Measurements from ENCODE around the gene SLC29A1. TPM values are rescaled to one million over a fixed set of nuclear protein-coding genes. Genes with fewer than 3 reads are reported as not detected.

Gene SLC29A1
- total and polyA plus RNA-seq, 2 of the 8 experiments (the other 6 are each of a cell fraction or from before 2014, with no cell fraction given), result 187 to 558 TPM

DNA sequence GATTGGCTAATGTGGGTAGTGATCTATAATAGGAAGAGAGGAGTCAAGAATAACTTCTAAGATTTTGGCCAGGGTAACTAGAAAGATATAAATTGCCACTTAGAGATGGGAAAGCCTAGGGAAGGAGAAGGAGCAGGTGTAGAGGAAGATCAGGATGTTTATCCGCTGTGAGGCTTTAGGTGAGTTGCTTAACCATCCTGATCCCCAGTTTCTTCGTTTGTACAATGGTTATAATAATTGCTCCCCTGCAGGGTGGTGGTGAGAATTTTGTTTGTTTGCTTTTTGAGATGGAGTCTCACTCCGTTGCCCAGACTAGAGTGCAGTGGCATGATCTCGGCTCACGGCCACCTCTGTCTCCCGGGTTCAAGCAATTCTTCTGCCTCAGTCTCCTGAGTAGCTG, 9.1 kb upstream of the SLC29A1 start:
- no peak overlapping the region for H2BK5ac ChIP-seq (ENCODE audit: low read depth, low read length)
- no peak overlapping the region for H3K18ac ChIP-seq (ENCODE audit: extremely low read depth, low read length)
- H2BK120ac ChIP-seq (replicated peaks; ENCODE audit: low read depth, low read length), result no peak overlapping the region
- no peak overlapping the region for H2AFZ ChIP-seq (ENCODE audit: low read length)
- no peaks in the 10 kb centered on the region; the same call in 1 of the 2 replicates for H3K79me1 ChIP-seq (ENCODE audit: low read depth, low read length)
- POLR2A ChIA-PET (ENCODE audit: partially characterized antibody), result interaction anchor here (1.3 to 3.1 kb wide), 4 partner anchors 11 to 40 kb away, joined by 3 to 23 read pairs (median 4); partner anchors contain the start of gene HSP90AB1
- H4K91ac ChIP-seq (replicated peaks; ENCODE audit: insufficient read length, low read length), result no peak overlapping the region
- peaks cover 17 to 28% (median 19%) of the 10 kb centered on the region in 4 experiments for H3K4me1 ChIP-seq (replicated peaks in 1 of 4; ENCODE audit: control insufficient read depth in 3 of 4, insufficient read depth in 4 of 4, low read length in 3 of 4)
- no peak overlapping the region for H2BK20ac ChIP-seq (ENCODE audit: low read length)
- H4K5ac ChIP-seq (ENCODE audit: insufficient read length, low read depth, low read length), result no peak overlapping the region
- no peak for TF ChIP-seq ZNF274 (IDR thresholded peaks at IDR 0.05; ENCODE audit: borderline replicate concordance, extremely low read depth, low read length)
- no peak for TF ChIP-seq POLR2AphosphoS5 (IDR thresholded peaks at IDR 0.05; ENCODE audit: low read depth, low read length)
- no peak for TF ChIP-seq RBBP5 (IDR thresholded peaks at IDR 0.05; ENCODE audit: borderline replicate concordance, low read depth, low read length)
- no peak for TF ChIP-seq EP300 (IDR thresholded peaks at IDR 0.05; ENCODE audit: borderline replicate concordance in 1 of 2, low read depth in 2 of 2, low read length in 2 of 2)
- no peak for TF ChIP-seq CTBP2 (IDR thresholded peaks at IDR 0.05; ENCODE audit: borderline replicate concordance, insufficient read depth, insufficient read length, low read length)
- no peak for TF ChIP-seq FOSL1 (IDR thresholded peaks at IDR 0.05; ENCODE audit: insufficient read depth, low read depth, low read length)
- TF ChIP-seq POLR2A (IDR thresholded peaks at IDR 0.05; ENCODE audit: control extremely low read depth in 1 of 2, low read depth in 2 of 2, low read length in 2 of 2), result no peak
- no peak for TF ChIP-seq TAF1 (IDR thresholded peaks at IDR 0.05; ENCODE audit: low read depth, low read length)
- no peak for TF ChIP-seq BCL11A (IDR thresholded peaks at IDR 0.05; ENCODE audit: low read depth in 2 of 2, low read length in 2 of 2)
- no peak for TF ChIP-seq SUZ12 (IDR thresholded peaks at IDR 0.05; ENCODE audit: low read length)
- no peak for TF ChIP-seq CBX8 (IDR thresholded peaks at IDR 0.05; ENCODE audit: borderline replicate concordance, low read depth, low read length)
- no peak for TF ChIP-seq CBX5 (IDR thresholded peaks at IDR 0.05; ENCODE audit: low read depth, low read length)
- H3K9ac ChIP-seq (replicated peaks in 1 of 4; ENCODE audit: extremely low read depth in 1 of 4, low read depth in 3 of 4, low read length in 3 of 4), result no peak overlapping the region
- no peak overlapping the region for H3K4me2 ChIP-seq (ENCODE audit: insufficient read depth in 1 of 2, low read depth in 2 of 2, low read length in 2 of 2)
- H4K20me1 ChIP-seq (replicated peaks in 1 of 2; ENCODE audit: control insufficient read depth in 1 of 2, insufficient read depth in 2 of 2, low read length in 2 of 2), result no peaks in the 10 kb centered on the region
- H3K36me3 ChIP-seq (ENCODE audit: control insufficient read depth in 2 of 4, insufficient read depth in 4 of 4, low read length in 3 of 4), result no peaks in the 10 kb centered on the region
- H3K27ac ChIP-seq (ENCODE audit: low read depth, low read length), result no peak overlapping the region
- FAIRE-seq (no peak), DNase-seq (ENCODE audit: low read depth in 1 of 2, low spot score in 2 of 2) (no peak)
- CTCF ChIA-PET (ENCODE audit: partially characterized antibody), result interaction anchor here (0.8 to 8.0 kb wide), 7 partner anchors 9 to 119 kb away, joined by 3 to 51 read pairs (median 17); partner anchors contain the start of gene SLC29A1
- H3K23me2 ChIP-seq (ENCODE audit: low read depth, low read length), result no peaks in the 10 kb centered on the region; the same call in 1 of the 2 replicates
- H2AK5ac ChIP-seq (ENCODE audit: low read depth, low read length), result no peak overlapping the region
- H3K27me3 ChIP-seq (replicated peaks in 1 of 4; ENCODE audit: control insufficient read depth in 3 of 4, extremely low read depth in 1 of 4, insufficient read depth in 3 of 4, low read length in 3 of 4), result no peaks in the 10 kb centered on the region
- 90% methylated on average over 6 of the region's 6 CpGs; no CpG with 5 or more reads in 1 of the 2 experiments for WGBS, 2 experiments (ENCODE audit: extremely low coverage in 1 of 2, insufficient coverage in 1 of 2, insufficient read length in 1 of 2, insufficient replicate concordance in 2 of 2, low coverage in 1 of 2, low lambda C conversion rate in 2 of 2, missing lambda C conversion rate in 1 of 2)
- H3K4me3 ChIP-seq (ENCODE audit: extremely low read depth in 1 of 4, insufficient read depth in 2 of 4, low read depth in 3 of 4, low read length in 4 of 4), result no peak overlapping the region
- H4K8ac ChIP-seq (ENCODE audit: extremely low read depth, insufficient read depth, low read length), result no peak overlapping the region
- H3K14ac ChIP-seq (ENCODE audit: insufficient read length), result no peak overlapping the region
- H3K9me3 ChIP-seq (ENCODE audit: insufficient read depth in 2 of 2, low read depth in 1 of 2, low read length in 1 of 2), result no peaks in the 10 kb centered on the region
- H2BK15ac ChIP-seq (ENCODE audit: low read length), result no peak overlapping the region
- no peak overlapping the region for H3K56ac ChIP-seq (replicated peaks; ENCODE audit: insufficient read length, low read depth, low read length)
- peak overlapping the region; percentile 44 for H3K4ac ChIP-seq (replicated peaks; ENCODE audit: insufficient read length, low read depth, low read length)
- no peak overlapping the region for H3K23ac ChIP-seq (ENCODE audit: insufficient read length)
- H2BK12ac ChIP-seq (ENCODE audit: low read depth, low read length), result no peak overlapping the region
- H3K79me2 ChIP-seq (ENCODE audit: control insufficient read depth in 1 of 2, insufficient read depth in 2 of 2, low read length in 2 of 2), result no peaks in the 10 kb centered on the region
